H4 (cell line): ENCODE data around the gene MAP3K10. TPM values are rescaled to one million over a fixed set of nuclear protein-coding genes. Genes with fewer than 3 reads are reported as not detected.

Experiments used
- DNase-seq: peaks from one replicate; pipeline ENCODE4 v3.0.0-alpha.2; 2015; ENCODE audit warnings: low spot score
- total RNA-seq: library from RNA; depleted of rRNA; stranded (reverse); fragments of >200 nt; shearing (Covaris generic); gene quantifications from 2 replicates; pipeline ENCODE4 v1.2.3, GENCODE V29; 2014

Gene MAP3K10
- total RNA-seq, 1 experiment from 2014 or later, result 1.3 TPM

DNA sequence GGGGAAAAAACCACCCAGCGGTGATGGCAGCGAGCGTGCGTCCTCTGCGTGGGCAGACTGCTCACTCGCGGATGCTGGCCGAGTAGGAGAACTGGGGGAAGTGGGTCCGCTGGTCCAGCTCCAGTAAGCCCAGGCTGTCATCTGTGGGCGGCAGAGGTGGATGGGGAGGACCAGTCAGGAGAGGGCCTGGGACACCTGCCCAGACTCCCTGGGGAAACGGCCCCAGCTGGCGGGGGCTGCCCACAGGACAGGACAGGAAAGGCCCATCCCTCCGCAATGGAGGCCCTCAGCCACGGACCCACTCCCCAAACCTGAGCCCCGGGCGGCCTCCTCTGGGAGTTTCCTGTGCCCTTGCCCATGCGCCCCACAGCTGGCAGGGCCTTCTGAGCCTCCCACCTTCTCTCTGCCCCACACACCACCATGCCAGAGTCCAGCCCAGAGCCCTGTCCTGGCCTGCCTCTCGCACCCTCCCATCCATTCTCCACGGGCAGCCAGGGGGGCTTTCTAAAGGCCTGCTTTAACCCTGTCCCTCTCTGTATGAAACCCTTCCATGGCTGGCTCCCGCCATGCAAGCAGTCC, 42.7 kb downstream of the MAP3K10 start:
- no peak for DNase-seq

DNA sequence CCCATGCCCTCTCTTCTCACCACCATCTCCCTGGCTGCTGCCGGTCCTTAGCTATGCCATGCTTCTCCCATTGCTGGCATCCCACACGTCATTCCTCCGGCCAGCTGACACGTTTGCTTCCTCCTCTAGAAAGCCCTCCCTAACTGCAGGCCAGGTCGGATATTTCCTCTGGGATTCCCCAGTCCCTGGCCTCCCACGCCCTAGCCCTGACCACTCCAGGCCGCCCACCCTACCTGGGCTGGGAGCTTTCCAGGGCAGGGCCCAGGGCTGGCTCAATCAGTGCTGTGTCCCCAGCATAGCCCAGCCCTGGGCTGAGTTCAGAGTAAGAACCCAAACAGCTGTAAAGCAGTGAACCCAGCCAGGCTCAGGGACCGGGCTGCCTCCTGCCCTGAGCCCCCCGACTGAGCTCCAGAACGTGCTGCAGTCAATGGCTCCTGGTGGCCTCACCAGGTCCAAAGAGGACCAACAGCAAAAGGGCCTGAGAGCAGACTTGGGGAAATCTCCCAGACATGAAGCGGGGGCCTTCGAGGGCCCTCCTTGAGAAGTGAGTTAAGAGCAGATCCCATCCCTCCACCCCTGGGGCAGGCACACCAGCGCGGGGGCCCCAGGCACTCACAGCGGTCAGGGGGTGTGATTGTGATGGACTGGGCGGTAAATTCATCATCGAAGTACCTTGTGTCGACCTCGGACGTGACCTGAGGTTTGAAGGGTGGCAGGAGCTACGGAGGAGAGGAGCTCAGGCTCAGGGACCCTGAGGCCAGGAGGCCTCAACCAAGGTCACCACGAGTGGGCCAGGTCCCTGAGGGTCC, 43.4 kb downstream of the MAP3K10 start:
- DNase-seq, result no peak

- no peak for DNase-seq
These were observed 44.2 kb downstream of the MAP3K10 start for GRCh38 chr19:40235238-40236025.

DNA sequence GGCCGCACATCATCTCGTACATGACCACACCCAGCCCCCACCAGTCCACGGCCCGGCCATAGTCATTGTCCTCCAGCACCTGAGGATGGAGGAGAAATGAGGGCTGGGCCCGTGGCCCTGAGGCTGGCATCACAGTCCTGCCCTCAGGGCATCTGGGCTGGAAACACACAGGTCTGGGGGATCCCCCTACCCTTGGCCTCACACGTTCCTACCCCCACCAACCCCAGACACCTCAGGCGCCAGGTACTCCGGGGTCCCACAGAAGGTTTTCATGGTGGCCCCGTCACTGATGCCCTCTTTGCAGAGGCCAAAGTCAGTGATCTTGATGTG, 44.8 kb downstream of the MAP3K10 start:
- no peak for DNase-seq

DNA sequence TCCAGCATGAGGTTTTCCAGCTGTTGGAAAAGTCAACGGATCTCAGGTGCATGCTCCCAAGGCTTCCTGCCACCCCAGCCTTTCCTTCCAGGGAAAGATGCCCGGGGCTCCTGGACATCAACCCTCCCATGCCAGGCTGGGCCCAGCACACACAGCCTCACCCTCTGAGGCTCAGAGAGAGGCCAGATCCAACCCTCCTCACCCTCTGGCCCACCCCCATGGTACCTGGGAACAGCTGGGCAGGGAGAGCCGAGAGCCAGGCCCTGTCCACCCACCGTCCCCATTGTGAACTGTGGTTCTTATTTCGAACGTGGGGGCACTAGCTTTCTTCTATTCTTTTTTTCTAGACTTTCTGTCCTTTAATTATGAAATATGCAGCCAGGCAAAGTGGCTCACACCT, 45.1 kb downstream of the MAP3K10 start:
- DNase-seq, result no peak

- no peak for DNase-seq
These were observed 46.6 kb downstream of the MAP3K10 start for GRCh38 chr19:40237791-40238190.

DNA sequence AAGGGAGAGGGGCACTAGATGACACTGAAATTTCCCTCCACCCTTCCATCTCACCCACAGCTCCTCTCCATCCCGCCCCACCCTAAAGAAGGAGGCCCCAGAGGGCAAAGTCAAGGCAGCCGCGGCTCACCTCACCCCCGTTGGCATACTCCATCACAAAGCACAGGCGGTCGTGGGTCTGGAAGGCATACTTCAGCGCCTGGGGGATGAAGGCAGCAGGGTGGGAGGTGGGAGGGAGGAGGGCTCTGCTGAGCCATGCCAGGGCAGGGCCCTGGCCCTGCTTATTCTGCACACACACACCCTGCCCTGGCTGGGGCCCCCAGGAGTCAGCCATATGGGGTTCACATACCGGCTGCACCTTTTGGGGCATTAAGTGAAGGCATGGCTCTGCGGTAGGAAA, 47.5 kb downstream of the MAP3K10 start:
- DNase-seq, result no peak

DNA sequence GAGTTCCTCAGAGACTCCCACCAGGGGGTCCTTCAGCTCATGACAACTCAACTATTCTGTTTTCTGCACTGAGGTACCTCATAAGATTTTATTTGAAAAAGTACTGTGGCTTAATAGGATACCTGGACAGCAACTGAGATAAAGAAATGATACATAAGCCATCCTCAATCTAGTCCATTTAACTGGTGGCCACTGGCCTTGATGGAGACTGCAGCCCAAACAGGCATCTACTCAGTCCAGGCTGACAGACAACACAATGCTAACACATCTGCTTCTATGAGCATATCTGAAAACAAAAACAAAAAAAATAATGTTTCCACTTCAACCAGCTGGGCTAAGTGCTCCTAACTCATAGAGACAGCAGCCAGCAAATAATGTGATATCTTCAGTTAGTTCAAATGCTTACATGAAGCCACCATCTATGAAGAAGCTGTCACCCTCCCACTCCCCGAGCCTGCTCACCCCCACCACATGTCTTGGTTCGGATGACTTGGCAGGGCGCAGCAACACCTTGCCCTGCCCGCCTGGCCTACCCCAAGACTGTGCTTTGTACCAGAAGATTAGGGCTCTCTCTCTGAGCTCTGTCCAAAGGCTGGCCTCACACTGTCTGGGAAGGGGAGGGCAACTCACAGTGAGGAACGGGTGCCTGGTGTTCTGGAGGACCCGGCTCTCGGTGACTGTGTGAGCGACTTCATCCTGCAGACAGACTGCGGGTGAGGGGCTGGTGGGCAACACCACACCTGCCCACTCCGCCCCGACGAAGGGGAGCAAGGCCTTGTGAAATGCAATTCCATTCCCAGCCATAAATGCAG, 48.4 kb downstream of the MAP3K10 start:
- DNase-seq, result no peak

DNA sequence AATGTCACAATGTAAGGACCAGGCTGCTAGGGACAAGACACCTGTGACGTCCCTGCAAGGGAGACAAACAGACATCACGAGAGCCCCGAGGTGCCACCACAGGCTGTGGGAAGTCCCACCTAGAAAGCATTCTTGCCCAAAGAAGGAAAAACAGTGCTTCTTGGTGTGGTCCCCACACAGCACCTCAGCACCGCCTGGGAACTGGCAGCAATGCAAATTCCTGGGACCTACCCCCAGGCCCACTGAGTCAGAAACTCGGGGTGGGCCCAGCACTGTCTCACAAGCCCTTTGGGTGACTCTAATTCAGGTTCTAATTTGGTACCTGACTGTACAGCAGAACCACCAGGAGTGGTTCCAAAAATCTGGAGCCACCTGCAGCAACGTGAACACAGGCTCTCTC, 49.1 kb downstream of the MAP3K10 start:
- no peak for DNase-seq

DNA sequence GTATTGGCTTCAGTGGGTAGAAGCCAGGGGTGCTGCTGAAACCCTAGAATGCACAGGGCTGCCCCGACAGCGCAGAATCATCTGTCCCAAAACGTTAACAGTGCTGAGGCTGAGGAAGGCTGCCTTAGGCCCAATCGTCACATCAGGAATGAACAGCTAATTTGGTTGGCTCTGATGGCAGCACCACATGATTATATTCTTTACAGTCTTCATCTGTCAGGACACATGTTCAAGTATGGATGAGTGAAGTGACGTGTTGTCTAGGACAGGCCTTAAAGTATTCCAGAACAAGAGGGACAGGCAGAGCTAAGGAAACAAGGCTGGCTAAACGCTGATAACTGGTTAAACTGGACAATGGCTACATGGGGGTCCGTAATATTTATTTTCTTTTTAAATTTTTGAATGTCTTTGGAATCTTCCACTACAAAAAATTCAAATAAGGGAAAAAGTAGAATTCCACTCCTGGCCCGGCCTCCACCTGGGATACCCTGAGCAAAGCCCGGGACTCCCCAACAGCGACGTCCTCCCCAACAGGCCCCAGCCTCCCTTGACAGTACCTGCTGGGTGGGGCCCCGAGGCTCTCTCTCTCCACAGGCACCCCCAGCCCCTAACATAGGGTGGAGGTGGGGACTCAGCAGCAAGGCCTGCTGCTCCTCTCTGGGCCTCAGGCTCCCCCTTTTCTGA, 50.0 kb downstream of the MAP3K10 start:
- no peak for DNase-seq

- DNase-seq, result no peak
These were observed 50.7 kb downstream of the MAP3K10 start for GRCh38 chr19:40241809-40242384.

DNA sequence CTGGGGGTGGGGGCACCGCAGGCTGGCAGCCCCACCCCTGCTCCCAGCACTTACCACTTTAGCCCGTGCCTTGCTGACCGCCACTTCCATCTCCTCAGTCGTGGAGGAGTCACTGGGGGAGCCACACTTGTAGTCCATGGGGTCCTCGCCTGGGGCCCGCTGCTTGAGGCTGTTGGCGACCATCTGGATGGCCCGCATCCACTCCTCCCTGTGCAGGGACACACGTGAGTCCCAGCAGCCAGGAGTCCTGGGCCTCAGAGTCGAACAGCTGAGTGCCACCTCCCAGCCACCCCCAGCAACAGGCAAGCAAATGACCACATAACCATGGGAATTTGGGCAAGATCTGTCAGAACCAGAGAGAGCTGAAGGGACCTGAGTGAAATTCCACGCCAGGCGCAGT, 51.3 kb downstream of the MAP3K10 start:
- no peak for DNase-seq

- no peak for DNase-seq
These were observed 52.0 kb downstream of the MAP3K10 start for GRCh38 chr19:40243181-40243580.

GRCh38 chr19:40244579-40245317, 53.5 kb downstream of the MAP3K10 start:
- DNase-seq, result no peak

- DNase-seq, result no peak
These were observed 54.4 kb downstream of the MAP3K10 start for GRCh38 chr19:40245506-40246128.

GRCh38 chr19:40246292-40247073, 55.3 kb downstream of the MAP3K10 start:
- DNase-seq, result no peak

GRCh38 chr19:40247178-40247577, 56.0 kb downstream of the MAP3K10 start:
- no peak for DNase-seq

DNA sequence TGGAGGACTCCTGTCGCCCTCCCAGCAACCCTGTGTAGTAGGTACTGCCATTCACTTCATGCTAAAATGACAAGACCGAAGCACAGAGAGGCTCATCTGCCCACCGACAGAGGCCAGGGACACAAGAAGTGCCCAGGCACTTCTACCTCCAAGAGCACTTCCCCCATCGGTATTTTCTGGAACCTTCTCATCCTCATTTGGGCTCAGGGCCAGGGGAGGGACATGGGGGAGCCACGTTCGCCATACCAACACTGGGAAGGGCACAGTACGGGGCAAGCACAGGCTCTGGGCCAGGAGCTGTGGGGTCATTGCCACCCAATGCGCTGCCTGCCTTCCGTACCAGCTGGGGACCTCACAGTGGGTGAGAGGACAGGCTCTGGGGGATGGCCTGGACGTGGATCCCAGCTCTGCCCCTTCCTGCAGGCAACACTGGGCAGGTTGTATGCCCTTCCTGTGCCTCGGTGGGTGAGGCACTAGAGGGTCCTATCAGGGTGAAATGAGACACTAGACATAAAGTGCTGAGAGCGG, 56.6 kb downstream of the MAP3K10 start:
- no peak for DNase-seq

DNA sequence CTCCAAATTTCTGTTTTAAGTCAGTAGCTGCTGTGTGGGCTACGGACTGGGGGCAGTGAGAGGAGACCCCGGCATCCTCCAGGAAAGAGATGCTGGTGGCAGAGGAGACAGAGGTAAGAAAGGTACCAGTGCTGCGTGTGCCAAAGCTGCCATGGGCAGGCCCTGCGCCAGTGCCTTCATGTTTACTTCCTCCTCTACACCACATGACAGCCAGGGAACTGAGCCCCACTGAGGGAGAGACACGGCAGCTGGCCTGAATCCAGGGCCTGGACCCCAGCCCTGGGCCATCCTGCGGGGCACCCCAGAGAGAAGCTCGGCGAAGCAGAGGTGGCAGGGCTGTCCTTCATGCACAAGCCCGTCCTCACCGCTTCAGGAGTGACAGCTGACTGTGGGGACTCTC, 58.0 kb downstream of the MAP3K10 start:
- DNase-seq, result no peak
